ENCODE data around the gene TMPRSS3. TPM values are rescaled to one million over a fixed set of nuclear protein-coding genes. Genes with fewer than 3 reads are reported as not detected.

Gene TMPRSS3
- total RNA-seq, 2 donors from 2014 or later = 12.5 to 12.7 TPM

GRCh38 chr21:42349420-42350317 lies 46.2 kb downstream of the TMPRSS3 start:
- DNase-seq (no peak), ATAC-seq (no peak)
- Histone ChIP-seq H3K36me3 (replicated peaks in 1 of 2; ENCODE audit: insufficient read depth in 1 of 2, low read depth in 2 of 2) (no peaks in the 10 kb centered on the region), H3K9me3 (no peaks in the 10 kb centered on the region), H3K27ac (no peak overlapping the region), H3K4me3 (no peak overlapping the region), H3K27me3 (no peaks in the 10 kb centered on the region), H3K4me1 (no peaks in the 10 kb centered on the region)
- WGBS, 2 donors = 69 to 71% methylated on average over 9 to 14 of the region's 14 CpGs
- no peak for TF ChIP-seq CTCF (IDR thresholded peaks at IDR 0.05)
- TF ChIP-seq POLR2A (IDR thresholded peaks at IDR 0.05) = no peak
- intact Hi-C loops (cut with DNase I) = no loop called here

- intact Hi-C loops (cut with DNase I) = no loop called here
- Histone ChIP-seq H3K27me3 (no peaks in the 10 kb centered on the region), H3K36me3 (replicated peaks in 1 of 2; ENCODE audit: insufficient read depth in 1 of 2, low read depth in 2 of 2) (no peaks in the 10 kb centered on the region), H3K4me3 (no peak overlapping the region), H3K4me1 (no peaks in the 10 kb centered on the region), H3K27ac (no peak overlapping the region), H3K9me3 (no peaks in the 10 kb centered on the region)
- DNase-seq = no peak
- 96 to 100% methylated on average over 2 of the region's 2 CpGs for WGBS, 2 donors
- ATAC-seq = no peak
- no peak for TF ChIP-seq CTCF (IDR thresholded peaks at IDR 0.05)
- TF ChIP-seq POLR2A (IDR thresholded peaks at IDR 0.05) = no peak
Observed at GRCh38 chr21:42348762-42349161, 47.1 kb downstream of the TMPRSS3 start.

GRCh38 chr21:42347601-42348327 lies 48.1 kb downstream of the TMPRSS3 start:
- Histone ChIP-seq H3K27ac (no peak overlapping the region), H3K4me1 (no peaks in the 10 kb centered on the region), H3K27me3 (no peaks in the 10 kb centered on the region), H3K36me3 (replicated peaks in 1 of 2; ENCODE audit: insufficient read depth in 1 of 2, low read depth in 2 of 2) (no peaks in the 10 kb centered on the region), H3K4me3 (no peak overlapping the region), H3K9me3 (no peaks in the 10 kb centered on the region)
- 82% methylated on average over 27 of the region's 30 CpGs for WGBS, 2 donors
- ATAC-seq (no peak), DNase-seq (no peak)
- intact Hi-C loops (cut with DNase I) = no loop called here
- TF ChIP-seq CTCF (IDR thresholded peaks at IDR 0.05) = no peak
- no peak for TF ChIP-seq POLR2A (IDR thresholded peaks at IDR 0.05)

GRCh38 chr21:42346866-42347600 lies 48.8 kb downstream of the TMPRSS3 start:
- H3K9me3 ChIP-seq = no peaks in the 10 kb centered on the region
- WGBS, 2 donors = 80 to 81% methylated on average over 27 to 30 of the region's 30 CpGs
- no peak overlapping the region for H3K4me3 ChIP-seq
- no peaks in the 10 kb centered on the region for H3K27me3 ChIP-seq
- TF ChIP-seq CTCF (IDR thresholded peaks at IDR 0.05) = no peak
- TF ChIP-seq POLR2A (IDR thresholded peaks at IDR 0.05) = no peak
- no peak for ATAC-seq
- no peak for DNase-seq
- H3K27ac ChIP-seq = no peak overlapping the region
- intact Hi-C loops (cut with DNase I) = no loop called here
- H3K36me3 ChIP-seq (replicated peaks in 1 of 2; ENCODE audit: insufficient read depth in 1 of 2, low read depth in 2 of 2) = no peaks in the 10 kb centered on the region
- H3K4me1 ChIP-seq = no peaks in the 10 kb centered on the region
